Breast epithelium (tissue), 4 donors: ENCODE results near the gene CHST9. TPM values are rescaled to one million over a fixed set of nuclear protein-coding genes. Genes with fewer than 3 reads are reported as not detected.

ENCODE experiments used
- DNase-seq, 2 donors: peaks; one replicate each; pipeline ENCODE4 v3.0.0-alpha.2; 2019; ENCODE audit warnings: low spot score in 2 of 2
- H3K27ac ChIP-seq, 2 donors: fragments of 200-600 bp; sonication (generic) in 1 of 2; one replicate each; pipeline ENCODE4 v1.5.1; 2016 to 2019; ENCODE audit warnings: mild to moderate bottlenecking in 1 of 2
- H3K27me3 ChIP-seq, 2 donors: fragments of 200-600 bp; sonication (generic) in 1 of 2; one replicate each; pipeline versions ENCODE4 v1.5.1 to v1.6.0; 2017 to 2019; ENCODE audit warnings: control low read depth in 1 of 2, mild to moderate bottlenecking in 1 of 2
- H3K36me3 ChIP-seq: fragments of 200-600 bp; one replicate; pipeline ENCODE4 v1.5.1; 2019
- H3K4me1 ChIP-seq, 2 donors: fragments of 200-600 bp; sonication (generic); one replicate each; pipeline ENCODE4 v1.5.1; 2016 to 2019; ENCODE audit warnings: control low read depth in 1 of 2
- H3K4me3 ChIP-seq, 3 donors: fragments of 200-600 bp; sonication (generic); 1 replicate in 2 of 3; 2 replicates in 1 of 3; pipeline ENCODE4 v1.5.1; 2016 to 2019; ENCODE audit warnings: mild to moderate bottlenecking in 3 of 3, moderate library complexity in 2 of 3
- H3K9me3 ChIP-seq, 2 donors: fragments of 200-600 bp; sonication (generic) in 1 of 2; one replicate each; pipeline ENCODE4 v1.5.1; 2016 to 2019; ENCODE audit warnings: control low read depth in 1 of 2
- POLR2A ChIP-seq: fragments of 450-650 bp; IDR thresholded peaks from one replicate; pipeline ENCODE4 v1.6.1; 2016; ENCODE audit warnings: antibody characterized with exemption, mild to moderate bottlenecking, moderate library complexity
- POLR2AphosphoS5 ChIP-seq, 3 donors: sonication (generic); formaldehyde crosslinking; IDR thresholded peaks; one replicate each; pipeline ENCODE4 v1.6.1; 2017; ENCODE audit warnings: antibody characterized with exemption in 3 of 3
- intact Hi-C: fragments of 100-400 bp; cut with DNase I; formaldehyde crosslinking; loops from one replicate; pipeline ENCODE4 v1.15.1; 2023; ENCODE audit warnings: low total_unique reads
- total RNA-seq, 3 donors: library from RNA; depleted of rRNA; stranded (reverse); fragments of >200 nt; gene quantifications; one replicate each; pipeline ENCODE4 v1.1.0, GENCODE V29; 2016
- TF ChIP-seq, protein P1 (sequence below), 3 donors: fragments of 450-650 bp; IDR thresholded peaks; one replicate each; pipeline ENCODE4 v1.5.1; 2016 to 2017; ENCODE audit warnings: antibody characterized with exemption in 3 of 3, mild to moderate bottlenecking in 3 of 3, moderate library complexity in 3 of 3

CHST9 gene
- total RNA-seq, 3 donors from 2014 or later = 1.6 to 8.5 TPM; not detected in 1

DNA sequence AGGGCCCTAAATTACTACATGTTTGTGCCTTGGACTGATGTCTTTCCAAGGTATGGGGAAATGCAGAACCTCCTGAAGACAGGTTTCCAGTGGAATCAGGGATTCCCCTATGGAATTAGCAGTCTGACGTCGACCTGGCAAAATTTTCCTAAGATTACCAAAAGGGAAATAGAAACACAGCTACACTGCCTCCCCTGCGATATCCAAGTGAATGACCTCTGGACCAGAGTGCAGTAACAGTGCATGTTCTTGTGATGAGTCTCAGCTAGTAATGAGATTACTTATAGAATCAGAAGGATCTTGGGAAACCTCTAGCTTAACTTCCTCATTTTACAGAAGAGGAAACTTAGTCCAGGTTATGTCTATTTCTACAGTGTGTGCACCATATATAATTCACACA is 21.3 kb upstream of the CHST9 start:
- intact Hi-C loops = no loop called here
- TF ChIP-seq, protein P1, sequence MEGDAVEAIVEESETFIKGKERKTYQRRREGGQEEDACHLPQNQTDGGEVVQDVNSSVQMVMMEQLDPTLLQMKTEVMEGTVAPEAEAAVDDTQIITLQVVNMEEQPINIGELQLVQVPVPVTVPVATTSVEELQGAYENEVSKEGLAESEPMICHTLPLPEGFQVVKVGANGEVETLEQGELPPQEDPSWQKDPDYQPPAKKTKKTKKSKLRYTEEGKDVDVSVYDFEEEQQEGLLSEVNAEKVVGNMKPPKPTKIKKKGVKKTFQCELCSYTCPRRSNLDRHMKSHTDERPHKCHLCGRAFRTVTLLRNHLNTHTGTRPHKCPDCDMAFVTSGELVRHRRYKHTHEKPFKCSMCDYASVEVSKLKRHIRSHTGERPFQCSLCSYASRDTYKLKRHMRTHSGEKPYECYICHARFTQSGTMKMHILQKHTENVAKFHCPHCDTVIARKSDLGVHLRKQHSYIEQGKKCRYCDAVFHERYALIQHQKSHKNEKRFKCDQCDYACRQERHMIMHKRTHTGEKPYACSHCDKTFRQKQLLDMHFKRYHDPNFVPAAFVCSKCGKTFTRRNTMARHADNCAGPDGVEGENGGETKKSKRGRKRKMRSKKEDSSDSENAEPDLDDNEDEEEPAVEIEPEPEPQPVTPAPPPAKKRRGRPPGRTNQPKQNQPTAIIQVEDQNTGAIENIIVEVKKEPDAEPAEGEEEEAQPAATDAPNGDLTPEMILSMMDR (IDR thresholded peaks at IDR 0.05) = no peak
- TF ChIP-seq POLR2AphosphoS5 (IDR thresholded peaks at IDR 0.05) = no peak
- no peak for TF ChIP-seq POLR2A
- H3K27me3 ChIP-seq = no peaks in the 10 kb centered on the region

DNA sequence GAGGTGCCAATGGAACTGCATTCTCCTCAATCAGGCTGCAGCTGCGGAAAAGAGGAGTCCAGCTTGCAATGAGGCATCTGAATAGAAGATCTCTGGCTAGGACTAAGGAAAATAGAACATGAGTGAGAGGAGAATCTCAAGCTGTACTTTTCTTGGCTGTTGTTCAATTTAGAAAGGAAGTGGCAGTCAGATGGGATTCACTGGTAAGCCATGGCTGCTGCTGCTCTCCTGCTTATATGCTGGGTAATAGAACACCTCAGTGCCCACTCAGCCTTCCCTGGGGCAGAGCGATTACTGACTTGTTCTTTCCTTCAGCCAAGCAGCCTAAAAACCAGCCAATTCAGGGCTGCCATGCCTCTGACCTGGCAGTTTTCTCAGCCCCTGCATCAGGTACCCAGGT is 17.6 kb upstream of the CHST9 start:
- TF ChIP-seq, protein P1 (IDR thresholded peaks at IDR 0.05) = no peak
- no peak for TF ChIP-seq POLR2A
- TF ChIP-seq POLR2AphosphoS5 (IDR thresholded peaks at IDR 0.05) = no peak
- H3K36me3 ChIP-seq = no peaks in the 10 kb centered on the region

More for the DNA sequence above, 21.3 kb upstream of the CHST9 start:
- Histone ChIP-seq H3K4me1 (no peaks in the 10 kb centered on the region), H3K36me3 (no peaks in the 10 kb centered on the region), H3K4me3 (no peak overlapping the region), H3K9me3 (no peaks in the 10 kb centered on the region), H3K27ac (no peak overlapping the region)
- DNase-seq = no peak

DNA sequence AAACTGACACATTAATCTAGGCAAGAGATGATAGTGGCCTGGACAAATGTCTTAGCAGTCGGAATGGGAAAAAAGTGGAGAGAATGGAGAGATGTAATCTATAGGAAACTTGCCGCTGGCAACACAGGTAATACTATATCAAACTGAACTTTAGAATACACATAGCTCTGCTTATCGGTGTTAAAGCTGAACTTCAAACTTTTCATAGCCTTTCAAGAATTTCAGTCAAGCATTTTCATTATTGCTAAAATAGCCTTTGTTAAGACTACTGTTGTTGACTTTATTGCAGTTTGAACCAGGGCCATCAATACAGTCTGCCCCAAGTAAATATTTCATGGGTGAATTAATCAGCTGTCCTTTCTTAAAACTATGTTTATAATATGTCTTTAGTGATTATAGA is 12.9 kb upstream of the CHST9 start:
- H3K27ac ChIP-seq = no peak overlapping the region
- H3K9me3 ChIP-seq = no peaks in the 10 kb centered on the region
- TF ChIP-seq POLR2AphosphoS5 (IDR thresholded peaks at IDR 0.05) (no peak), POLR2A (no peak)
- TF ChIP-seq, protein P1 (IDR thresholded peaks at IDR 0.05) = no peak
- H3K27me3 ChIP-seq = no peaks in the 10 kb centered on the region
- H3K4me3 ChIP-seq = no peak overlapping the region
- no peaks in the 10 kb centered on the region for H3K36me3 ChIP-seq
- intact Hi-C loops = no loop called here
- no peak for DNase-seq
- no peaks in the 10 kb centered on the region for H3K4me1 ChIP-seq

More for the DNA sequence above, 17.6 kb upstream of the CHST9 start:
- no peaks in the 10 kb centered on the region for H3K4me1 ChIP-seq
- intact Hi-C loops = no loop called here
- H3K27ac ChIP-seq = peak overlapping the region in 1 of 2 donors; percentile 53
- no peak overlapping the region for H3K4me3 ChIP-seq
- H3K27me3 ChIP-seq = no peaks in the 10 kb centered on the region
- H3K9me3 ChIP-seq = no peaks in the 10 kb centered on the region
- no peak for DNase-seq

DNA sequence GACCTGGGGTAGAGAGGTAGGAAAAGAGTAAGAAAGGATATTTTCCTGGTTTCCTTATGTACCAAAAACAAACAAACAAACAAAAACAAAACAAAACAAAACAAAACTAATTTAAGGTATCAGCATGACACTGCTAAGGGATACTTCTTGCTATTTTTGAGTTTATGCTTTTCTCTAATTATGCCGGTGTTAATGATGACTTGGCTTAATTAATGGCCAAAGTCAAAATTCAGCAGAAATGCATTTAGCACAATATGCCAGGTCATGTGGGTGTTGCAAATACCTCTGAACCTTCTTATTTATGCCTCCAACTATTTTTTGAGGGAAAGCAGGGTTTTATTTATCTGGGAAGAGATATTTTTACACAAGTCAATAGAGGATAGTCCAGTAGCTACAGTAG is 3.2 kb upstream of the CHST9 start:
- no peak for TF ChIP-seq POLR2AphosphoS5 (IDR thresholded peaks at IDR 0.05)
- intact Hi-C loops = no loop called here
- H3K9me3 ChIP-seq = no peaks in the 10 kb centered on the region
- no peak for DNase-seq
- no peak overlapping the region for H3K27ac ChIP-seq
- H3K27me3 ChIP-seq = peaks cover 0 to 10% of the 10 kb centered on the region in 2 donors
- no peaks in the 10 kb centered on the region for H3K36me3 ChIP-seq
- H3K4me1 ChIP-seq = no peaks in the 10 kb centered on the region
- H3K4me3 ChIP-seq = no peak overlapping the region

DNA sequence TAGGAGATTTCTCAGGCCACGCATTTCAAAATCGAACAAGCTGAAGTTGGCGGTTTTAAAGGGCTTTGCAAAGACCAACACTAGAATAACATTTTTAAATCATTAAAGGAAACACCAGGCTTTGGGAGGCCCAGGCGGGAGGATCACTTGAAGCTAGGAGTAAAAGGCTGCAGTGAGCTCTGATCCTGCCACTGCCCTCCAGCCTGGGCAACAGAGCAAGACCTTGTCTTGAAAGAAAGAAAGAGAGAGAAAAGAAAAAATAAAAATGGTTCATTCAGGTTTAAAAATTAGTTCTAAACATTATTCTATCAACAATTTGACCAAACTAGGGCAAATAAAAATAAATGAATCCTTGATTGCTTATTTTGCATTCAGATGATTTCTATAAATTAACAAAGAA is 789 bp upstream of the CHST9 start:
- TF ChIP-seq POLR2AphosphoS5 (IDR thresholded peaks at IDR 0.05) (no peak), POLR2A (no peak)
- TF ChIP-seq, protein P1 (IDR thresholded peaks at IDR 0.05) = no peak
- no peak overlapping the region for H3K27ac ChIP-seq
- no peak for DNase-seq
- H3K4me1 ChIP-seq = no peaks in the 10 kb centered on the region
- intact Hi-C loops = no loop called here
- H3K4me3 ChIP-seq = no peak overlapping the region
- H3K36me3 ChIP-seq = no peaks in the 10 kb centered on the region
- peaks cover 0 to 10% of the 10 kb centered on the region in 2 donors for H3K27me3 ChIP-seq
- no peaks in the 10 kb centered on the region for H3K9me3 ChIP-seq
